ENCODE measurements around the gene UNC5C.

The UNC5C gene

GRCh38 chr4:95546866-95547714 lies 1.7 kb downstream of the UNC5C start:
- no peak for DNase-seq (ENCODE audit: low spot score)

- DNase-seq (ENCODE audit: low spot score) = no peak
Measured at GRCh38 chr4:95546221-95546620, 2.6 kb downstream of the UNC5C start.

GRCh38 chr4:95545546-95545945 lies 3.2 kb downstream of the UNC5C start:
- no peak for DNase-seq (ENCODE audit: low spot score)

GRCh38 chr4:95544113-95545103 lies 4.4 kb downstream of the UNC5C start:
- no peak for DNase-seq (ENCODE audit: low spot score)

DNA sequence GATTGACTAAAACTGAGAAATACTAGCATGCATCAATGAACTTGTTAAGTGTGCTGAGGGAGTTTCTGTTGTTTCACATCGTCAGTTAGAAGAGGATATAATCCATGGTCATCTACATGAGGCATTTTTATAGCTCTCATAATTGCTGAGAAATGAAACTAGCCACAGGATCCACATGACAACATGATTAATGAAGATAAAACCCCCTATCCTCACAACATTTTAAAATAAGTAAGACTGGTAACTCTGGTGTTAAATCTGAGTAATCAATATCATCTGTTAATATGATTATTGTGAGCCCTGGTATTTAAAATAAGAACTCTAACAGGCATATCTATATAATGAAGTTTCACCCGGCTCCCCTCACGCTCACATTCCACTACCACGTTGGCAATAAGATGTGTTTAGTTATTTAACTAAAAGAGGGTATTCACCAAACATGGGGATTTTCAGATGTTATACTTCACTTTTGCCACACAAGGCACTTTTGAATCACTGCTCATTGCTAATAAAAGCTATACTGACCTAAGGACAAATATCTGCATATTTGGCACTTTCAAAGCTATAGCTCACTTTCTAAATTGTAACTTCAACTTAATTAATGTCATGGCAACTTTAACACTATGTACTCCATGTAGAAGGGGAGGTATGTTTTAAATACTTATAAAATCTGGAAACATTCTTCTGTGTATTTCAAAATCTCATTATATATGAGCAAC lies 6.7 kb downstream of the UNC5C start:
- DNase-seq (ENCODE audit: low spot score) = no peak

DNA sequence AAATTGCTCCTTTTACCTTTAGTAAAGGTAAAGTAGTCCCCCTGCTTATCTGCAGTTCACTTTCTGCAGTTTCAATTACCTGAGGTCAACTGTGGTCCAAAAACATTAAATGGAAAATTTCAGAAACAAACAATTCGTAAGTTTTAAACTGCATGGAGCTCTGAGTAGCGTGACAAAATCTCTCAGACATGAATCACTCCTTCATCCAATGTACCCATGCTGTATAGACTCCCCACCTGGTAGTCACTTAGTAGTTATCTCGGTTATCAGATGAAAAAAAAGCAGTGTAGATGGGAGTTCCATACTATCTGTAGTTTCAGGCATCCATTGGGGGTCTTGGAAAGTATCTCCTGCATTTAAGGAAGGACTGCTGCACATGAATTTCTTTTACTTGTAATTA lies 7.7 kb downstream of the UNC5C start:
- no peak for DNase-seq (ENCODE audit: low spot score)

DNA sequence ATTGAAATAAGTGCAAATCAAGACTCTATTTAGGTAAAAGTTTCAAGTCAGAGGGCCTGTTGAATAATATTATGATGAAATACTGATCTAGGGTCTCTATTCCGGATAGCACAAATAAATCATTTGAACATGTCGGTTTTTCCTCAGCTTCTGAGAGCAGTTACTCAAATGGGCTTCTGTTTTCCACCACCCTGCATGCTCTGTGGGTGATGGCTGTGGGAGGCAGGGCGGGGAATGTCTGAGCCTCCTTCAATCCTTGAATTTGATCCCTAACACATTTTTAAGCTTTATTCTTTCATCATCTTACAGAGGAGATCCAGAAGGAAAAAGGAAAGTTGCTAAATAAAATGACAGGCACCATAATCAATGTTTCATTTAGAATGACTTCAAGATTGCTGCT lies 8.5 kb downstream of the UNC5C start:
- DNase-seq (ENCODE audit: low spot score) = no peak

- DNase-seq (ENCODE audit: low spot score) = no peak
Measured at GRCh38 chr4:95539106-95539505, 9.7 kb downstream of the UNC5C start.

DNA sequence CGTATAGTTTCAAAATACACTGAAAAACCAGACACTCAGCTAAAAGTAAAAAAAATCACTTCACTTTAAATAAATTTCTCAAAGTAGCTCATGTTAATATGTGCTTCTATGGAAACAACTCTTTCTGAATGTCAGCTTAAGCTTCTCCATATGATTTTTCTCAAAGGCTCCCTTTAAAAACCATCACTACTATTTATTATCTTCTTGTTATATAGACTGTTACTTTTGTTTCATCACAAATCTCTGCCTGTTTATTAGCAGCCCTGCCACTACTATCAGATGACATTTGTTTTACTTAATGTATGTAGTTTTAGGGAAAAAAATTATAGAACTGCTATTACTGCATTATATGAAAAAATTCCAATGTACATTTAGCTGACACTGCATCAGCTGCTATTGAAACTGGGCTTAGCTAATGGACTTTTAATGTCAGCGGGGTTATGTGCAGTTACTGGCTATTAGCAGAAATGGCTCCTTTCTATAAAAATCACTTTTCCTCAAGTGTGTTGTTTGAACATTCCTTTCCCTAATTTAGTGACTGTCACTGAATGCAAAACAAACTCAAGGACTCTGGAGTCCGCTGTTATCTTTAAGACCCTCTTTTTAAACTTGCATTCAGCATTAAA lies 10.8 kb downstream of the UNC5C start:
- no peak for DNase-seq (ENCODE audit: low spot score)

- no peak for DNase-seq (ENCODE audit: low spot score)
Measured at GRCh38 chr4:95537191-95537590, 11.6 kb downstream of the UNC5C start.

DNA sequence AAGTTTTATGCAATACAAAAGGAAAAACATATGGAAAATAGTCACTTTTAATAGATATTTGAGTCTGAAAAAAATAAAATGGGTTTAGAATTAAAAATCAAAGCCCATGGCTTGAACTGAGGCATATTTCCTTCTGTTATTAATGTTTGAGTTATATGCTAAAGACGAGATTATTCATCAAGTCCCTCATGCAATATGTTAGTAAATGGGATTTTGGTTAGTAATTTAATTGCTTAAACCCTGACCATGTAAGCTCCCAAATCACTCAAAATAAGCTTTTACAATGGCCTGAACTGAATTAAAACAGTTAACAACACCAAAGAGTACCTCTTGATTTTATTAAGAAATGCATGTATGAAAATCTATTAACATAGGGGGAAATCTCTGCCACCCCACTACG lies 12.1 kb downstream of the UNC5C start:
- no peak for DNase-seq (ENCODE audit: low spot score)

GRCh38 chr4:95535180-95535579 lies 13.6 kb downstream of the UNC5C start:
- DNase-seq (ENCODE audit: low spot score) = no peak

DNA sequence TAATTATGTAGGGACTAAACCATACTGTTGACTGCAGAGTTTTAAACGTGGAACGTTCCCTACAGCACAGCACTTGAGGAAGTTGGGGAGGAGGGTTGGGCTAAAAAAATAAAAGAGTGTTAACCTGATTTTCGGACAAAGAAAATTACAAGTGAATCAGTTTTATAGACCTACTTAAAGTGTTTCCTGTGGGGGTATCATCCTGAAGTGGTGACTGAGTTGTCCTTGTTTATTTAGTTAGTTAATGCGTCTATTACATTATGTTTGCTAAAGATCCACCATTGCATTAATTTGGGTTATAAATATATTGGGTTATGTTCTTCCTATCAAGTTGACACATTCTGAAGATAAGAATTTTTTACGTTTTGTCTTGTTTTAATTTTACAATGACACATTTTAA lies 14.7 kb downstream of the UNC5C start:
- DNase-seq (ENCODE audit: low spot score) = no peak

DNA sequence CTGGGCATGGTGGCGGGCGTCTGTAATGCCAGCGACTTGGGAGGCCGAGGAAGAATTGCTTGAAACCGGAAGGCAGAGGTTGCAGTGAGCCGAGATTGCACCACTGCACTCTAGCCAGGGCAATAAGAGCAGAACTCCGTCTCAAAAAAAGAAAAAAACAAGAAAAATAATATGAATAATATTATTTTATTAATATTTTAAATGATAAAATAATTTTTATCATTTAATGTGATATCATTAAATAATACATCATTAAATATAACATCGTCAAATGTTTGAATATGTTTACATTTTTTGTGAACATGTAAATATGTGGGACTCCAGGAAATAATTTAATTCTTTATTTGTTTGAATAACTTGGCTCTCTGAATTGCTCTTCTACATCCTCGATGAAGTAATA lies 15.5 kb downstream of the UNC5C start:
- no peak for DNase-seq (ENCODE audit: low spot score)

DNA sequence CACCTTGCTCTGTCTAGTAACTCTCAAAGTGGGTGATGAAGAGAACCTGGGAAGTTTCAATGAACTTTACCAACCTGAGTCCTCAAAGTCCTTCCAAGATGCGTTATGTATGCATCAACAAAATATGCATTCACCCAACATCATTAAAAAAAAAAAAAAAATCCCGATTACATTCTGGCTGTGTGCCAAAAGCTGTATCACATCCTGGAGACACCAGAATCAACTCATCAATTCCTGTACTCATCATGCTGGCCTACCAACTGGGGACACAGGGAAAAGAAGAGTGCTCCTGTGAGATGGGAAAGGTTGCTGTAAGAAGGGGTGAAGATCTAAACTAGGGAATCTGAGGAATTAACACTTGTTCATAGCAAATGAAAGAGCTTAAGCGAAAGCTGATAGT lies 16.5 kb downstream of the UNC5C start:
- no peak for DNase-seq (ENCODE audit: low spot score)

DNA sequence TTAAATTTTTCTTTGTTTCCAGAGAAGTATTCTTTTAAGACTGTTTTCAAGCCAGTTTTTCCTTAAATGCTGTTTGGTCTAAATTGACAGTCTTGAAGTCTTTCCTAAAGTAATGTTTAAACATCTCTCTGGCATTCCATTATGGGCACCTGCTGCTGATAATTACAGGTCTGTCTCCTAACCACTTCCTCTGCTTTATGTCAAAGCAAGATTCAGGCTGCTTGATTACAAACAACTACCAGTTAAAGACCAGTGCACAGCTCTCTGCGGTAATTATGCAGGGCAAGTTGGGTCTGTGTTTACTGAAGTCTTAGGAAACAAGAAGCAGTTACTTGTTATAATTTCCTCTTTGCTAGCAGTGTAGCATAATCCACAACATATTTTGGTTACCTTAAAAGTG lies 17.6 kb downstream of the UNC5C start:
- DNase-seq (ENCODE audit: low spot score) = no peak

- no peak for DNase-seq (ENCODE audit: low spot score)
Measured at GRCh38 chr4:95529946-95530345, 18.8 kb downstream of the UNC5C start.

DNA sequence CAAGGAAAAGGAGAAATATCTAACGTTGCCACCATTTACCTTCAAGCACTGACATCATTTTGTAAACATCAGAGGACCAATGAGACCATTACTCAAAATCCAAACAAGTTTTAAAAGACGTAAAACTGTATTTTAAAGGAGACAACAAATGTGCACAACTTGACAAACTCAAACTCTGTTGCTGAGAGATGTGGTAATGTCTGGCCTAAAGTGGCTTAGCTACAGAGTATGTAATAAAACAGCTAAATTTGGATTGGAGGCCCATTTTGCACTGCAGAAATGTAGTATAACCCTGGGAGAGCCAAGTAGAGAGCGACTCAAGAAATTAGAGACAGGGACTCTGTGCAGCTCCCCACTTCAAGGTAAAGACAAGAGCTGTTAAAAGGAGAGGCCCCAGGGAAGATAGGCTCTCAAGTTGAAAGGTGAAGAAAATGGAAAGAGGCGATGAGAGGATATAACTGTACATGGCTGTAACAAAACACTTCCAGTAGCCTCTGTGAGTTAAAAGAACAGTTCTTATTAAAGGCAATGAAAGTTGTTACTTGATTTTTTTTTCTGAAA lies 20.3 kb downstream of the UNC5C start:
- DNase-seq (ENCODE audit: low spot score) = no peak

- no peak for DNase-seq (ENCODE audit: low spot score)
Measured at GRCh38 chr4:95526075-95526474, 22.7 kb downstream of the UNC5C start.

DNA sequence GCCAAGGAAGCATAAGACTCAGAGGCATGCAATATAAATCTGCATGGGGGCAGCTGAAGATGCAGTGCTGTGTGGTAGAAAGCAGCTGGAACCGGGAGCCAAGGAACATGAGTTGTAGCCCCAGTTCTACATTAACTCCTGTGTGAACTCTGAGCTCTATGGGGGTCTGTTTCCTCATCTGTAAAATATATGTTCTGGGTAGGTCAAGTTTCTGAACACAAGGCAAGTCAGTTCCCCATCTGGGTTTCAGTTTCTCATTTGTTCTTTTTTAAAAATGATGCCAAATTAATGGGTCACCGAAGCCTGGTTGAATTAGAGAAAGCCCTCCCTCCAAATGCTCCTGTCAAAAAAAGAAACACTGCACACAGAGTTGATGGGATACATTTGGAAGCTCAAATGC lies 24.0 kb downstream of the UNC5C start:
- DNase-seq (ENCODE audit: low spot score) = no peak

DNA sequence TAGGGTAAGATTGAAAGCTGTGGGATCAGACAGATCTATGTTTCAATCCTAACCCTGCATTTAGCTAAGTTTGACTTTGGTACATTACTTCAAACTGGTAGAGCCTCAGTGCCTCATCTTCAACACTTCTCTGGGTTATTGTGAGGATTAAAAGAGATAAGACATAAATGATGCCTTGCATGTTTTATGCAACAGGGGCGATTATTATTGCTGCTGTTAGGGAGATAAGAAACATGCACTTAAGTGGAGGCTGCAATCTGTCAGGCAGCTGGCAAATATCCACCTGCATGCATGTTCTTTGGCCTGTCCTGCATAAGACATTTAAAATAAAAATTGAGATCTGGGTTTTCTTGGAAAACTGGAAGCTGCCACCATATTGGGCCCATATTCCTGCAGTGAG lies 24.6 kb downstream of the UNC5C start:
- no peak for DNase-seq (ENCODE audit: low spot score)
